Measurements from ENCODE around the gene MELTF.

GRCh38 chr3:197030379-197031314, 1.0 kb upstream of the MELTF start:
- TF ChIP-seq CTCF (IDR thresholded peaks at IDR 0.05) (no peak), POLR2A (IDR thresholded peaks at IDR 0.05) (no peak)

Data from gastroesophageal sphincter (tissue), 3 donors.